GM23248 (cell line): ENCODE data around the gene IFIH1.

Experiments
- EZH2 ChIP-seq: fragments of 200-600 bp; sonication (generic); IDR thresholded peaks from 2 replicates; pipeline ENCODE4 v1.6.1; 2018; ENCODE audit warnings: antibody characterized with exemption, mild to moderate bottlenecking; ENCODE audit not compliant: insufficient read depth, poor library complexity, severe bottlenecking
- EZH2phosphoT487 ChIP-seq: fragments of 200-600 bp; sonication (generic); IDR thresholded peaks from 2 replicates; pipeline ENCODE4 v1.6.1; 2018; ENCODE audit warnings: antibody characterized with exemption, moderate library complexity, mild to moderate bottlenecking, low read depth; ENCODE audit not compliant: insufficient read depth

- TF ChIP-seq EZH2 (no peak), EZH2phosphoT487 (no peak)
Observed at GRCh38 chr2:162297925-162298552, 20.4 kb downstream of the IFIH1 start.
